HFFc6 (cell line): ENCODE data around the gene SLC39A10. TPM values are rescaled to one million over a fixed set of nuclear protein-coding genes. Genes with fewer than 3 reads are reported as not detected.

Source experiments
- DNase-seq: peaks from one replicate; pipeline ENCODE4 v3.0.0-alpha.2; 2018
- H3K27ac Mint-ChIP-seq: 2 replicates; pipeline ENCODE4 v1.8.0; 2020; ENCODE audit warnings: mild to moderate bottlenecking, mixed read lengths
- H3K27me3 Mint-ChIP-seq: 2 replicates; pipeline ENCODE4 v1.8.0; 2021; ENCODE audit warnings: mild to moderate bottlenecking, moderate library complexity, mixed read lengths; ENCODE audit not compliant: insufficient read depth
- H3K36me3 Mint-ChIP-seq: 2 replicates; pipeline ENCODE4 v1.8.0; 2021; ENCODE audit warnings: low read depth, mixed read lengths
- H3K4me1 Mint-ChIP-seq: 2 replicates; pipeline ENCODE4 v1.8.0; 2020; ENCODE audit warnings: low read depth, mixed read lengths
- H3K4me3 Mint-ChIP-seq: 2 replicates; pipeline ENCODE4 v1.8.0; 2020; ENCODE audit warnings: mild to moderate bottlenecking, moderate library complexity, mixed read lengths
- H3K9me3 Mint-ChIP-seq: 2 replicates; pipeline ENCODE4 v1.8.0; 2020; ENCODE audit warnings: mild to moderate bottlenecking, mixed read lengths
- total RNA-seq, 6 experiments: library from RNA; stranded (reverse); fragmentation: NEBNext Ultra II Directional; extraction: Animal tissue kit (Norgen Biotek cat#: 25700); gene quantifications; 2 replicates in 1 of 6; 3 replicates in 5 of 6; pipeline ENCODE4 v1.2.3, GENCODE V29; 2021
- TF ChIP-seq, protein P1 (sequence below): fragments of 200-600 bp; sonication (generic); IDR thresholded peaks from 2 replicates; pipeline ENCODE4 v1.5.0; 2021; ENCODE audit warnings: antibody characterized with exemption, mild to moderate bottlenecking

SLC39A10 gene
- total RNA-seq, 6 experiments from 2014 or later = 24.8 to 30.4 (median 27.7) TPM

DNA sequence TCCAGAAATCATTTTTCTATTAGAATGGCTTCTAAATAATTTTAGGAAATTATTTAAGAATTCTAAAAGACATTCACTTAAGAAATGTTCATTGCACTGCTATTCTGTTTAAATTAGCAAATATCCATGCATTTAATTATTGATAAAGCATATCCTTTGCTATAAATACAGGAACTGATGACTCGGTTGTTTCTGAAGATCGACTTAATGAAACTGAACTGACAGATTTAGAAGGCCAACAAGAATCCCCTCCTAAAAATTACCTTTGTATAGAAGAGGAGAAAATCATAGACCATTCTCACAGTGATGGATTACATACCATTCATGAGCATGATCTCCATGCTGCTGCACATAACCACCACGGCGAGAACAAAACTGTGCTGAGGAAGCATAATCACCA, 59.4 kb downstream of the SLC39A10 start:
- no peaks in the 10 kb centered on the region for H3K9me3 Mint-ChIP-seq
- no peak for DNase-seq
- H3K27ac Mint-ChIP-seq = no peak overlapping the region
- H3K4me1 Mint-ChIP-seq = peaks cover 12% of the 10 kb centered on the region
- H3K36me3 Mint-ChIP-seq = peaks cover 20% of the 10 kb centered on the region
- H3K4me3 Mint-ChIP-seq = no peak overlapping the region
- no peaks in the 10 kb centered on the region; the same call in 1 of the 2 replicates for H3K27me3 Mint-ChIP-seq
- TF ChIP-seq, protein P1, sequence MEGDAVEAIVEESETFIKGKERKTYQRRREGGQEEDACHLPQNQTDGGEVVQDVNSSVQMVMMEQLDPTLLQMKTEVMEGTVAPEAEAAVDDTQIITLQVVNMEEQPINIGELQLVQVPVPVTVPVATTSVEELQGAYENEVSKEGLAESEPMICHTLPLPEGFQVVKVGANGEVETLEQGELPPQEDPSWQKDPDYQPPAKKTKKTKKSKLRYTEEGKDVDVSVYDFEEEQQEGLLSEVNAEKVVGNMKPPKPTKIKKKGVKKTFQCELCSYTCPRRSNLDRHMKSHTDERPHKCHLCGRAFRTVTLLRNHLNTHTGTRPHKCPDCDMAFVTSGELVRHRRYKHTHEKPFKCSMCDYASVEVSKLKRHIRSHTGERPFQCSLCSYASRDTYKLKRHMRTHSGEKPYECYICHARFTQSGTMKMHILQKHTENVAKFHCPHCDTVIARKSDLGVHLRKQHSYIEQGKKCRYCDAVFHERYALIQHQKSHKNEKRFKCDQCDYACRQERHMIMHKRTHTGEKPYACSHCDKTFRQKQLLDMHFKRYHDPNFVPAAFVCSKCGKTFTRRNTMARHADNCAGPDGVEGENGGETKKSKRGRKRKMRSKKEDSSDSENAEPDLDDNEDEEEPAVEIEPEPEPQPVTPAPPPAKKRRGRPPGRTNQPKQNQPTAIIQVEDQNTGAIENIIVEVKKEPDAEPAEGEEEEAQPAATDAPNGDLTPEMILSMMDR = no peak

DNA sequence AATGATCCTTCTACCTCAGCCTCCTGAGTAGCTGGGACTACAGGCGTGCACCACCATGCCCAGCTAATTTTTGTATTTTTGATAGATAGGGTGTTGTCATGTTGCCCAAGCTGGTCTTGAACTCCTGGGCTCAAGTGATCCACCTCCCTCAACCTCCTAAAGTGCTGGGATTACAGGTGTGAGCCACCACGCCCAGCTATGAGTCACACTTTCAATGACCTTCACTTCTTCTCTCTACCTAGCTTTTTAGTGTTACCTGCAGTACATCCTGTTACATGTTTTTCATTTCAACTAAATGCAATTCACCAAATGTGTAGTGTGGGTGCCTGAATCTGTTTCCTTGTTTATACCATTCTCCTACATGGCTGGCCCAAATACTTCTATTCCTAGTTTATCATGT, 64.0 kb downstream of the SLC39A10 start:
- TF ChIP-seq, protein P1 = no peak
- peaks cover 5% of the 10 kb centered on the region; the same call in 1 of the 2 replicates for H3K36me3 Mint-ChIP-seq
- no peak for DNase-seq
- H3K4me3 Mint-ChIP-seq = no peak overlapping the region
- H3K27me3 Mint-ChIP-seq = no peaks in the 10 kb centered on the region
- no peak overlapping the region for H3K27ac Mint-ChIP-seq
- no peaks in the 10 kb centered on the region for H3K9me3 Mint-ChIP-seq
- H3K4me1 Mint-ChIP-seq = no peaks in the 10 kb centered on the region

DNA sequence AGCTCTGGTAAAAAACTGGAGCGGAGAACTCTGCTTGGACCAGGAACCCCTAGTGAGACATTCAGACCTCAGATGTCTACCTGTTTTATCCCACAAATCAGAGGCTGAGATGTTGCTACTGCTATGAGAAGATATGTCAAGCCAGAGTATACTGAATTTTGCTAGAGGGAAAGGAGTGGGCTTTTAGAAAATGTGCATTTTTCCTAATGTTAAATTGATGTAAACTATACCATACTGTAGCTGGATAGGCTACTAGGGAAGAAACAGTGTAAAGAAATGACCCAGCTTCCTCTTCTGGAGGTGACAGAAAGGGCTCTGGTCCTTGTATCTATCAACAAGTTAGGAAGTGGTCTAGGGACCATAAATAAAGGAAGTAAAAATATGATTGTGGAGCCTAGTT, 65.0 kb downstream of the SLC39A10 start:
- Mint-ChIP-seq H3K4me3 (no peak overlapping the region), H3K36me3 (0 out of 2 replicates have a peak, but pooled peaks cover under 1% of the 10 kb centered on the region), H3K4me1 (no peaks in the 10 kb centered on the region), H3K9me3 (no peaks in the 10 kb centered on the region), H3K27me3 (no peaks in the 10 kb centered on the region), H3K27ac (no peak overlapping the region)
- TF ChIP-seq, protein P1 = no peak
- DNase-seq = no peak

DNA sequence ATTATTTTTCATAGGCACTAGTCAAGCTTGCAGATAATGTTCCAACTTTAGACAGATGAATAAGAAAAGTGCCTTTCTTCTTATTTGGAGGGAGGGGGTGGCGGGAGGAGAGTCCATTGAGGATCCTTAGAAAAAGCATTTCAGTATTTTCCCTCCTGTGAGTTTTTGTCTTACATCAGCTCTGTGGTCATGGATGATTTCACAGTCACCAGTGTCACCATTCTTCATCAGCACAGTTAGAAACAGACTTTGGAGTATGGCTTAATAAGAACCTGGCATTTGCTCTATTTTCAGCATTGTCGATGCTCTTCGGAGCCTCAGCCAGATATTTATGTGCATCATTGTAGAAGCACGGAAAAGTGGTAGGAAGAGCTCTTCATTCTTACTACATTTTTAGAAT, 70.1 kb downstream of the SLC39A10 start:
- Mint-ChIP-seq H3K9me3 (no peaks in the 10 kb centered on the region), H3K4me1 (no peaks in the 10 kb centered on the region), H3K36me3 (peaks cover 22% of the 10 kb centered on the region), H3K27me3 (peaks cover 4% of the 10 kb centered on the region; the same call in 1 of the 2 replicates), H3K27ac (no peak overlapping the region), H3K4me3 (no peak overlapping the region)
- DNase-seq = no peak
- TF ChIP-seq, protein P1 = no peak

DNA sequence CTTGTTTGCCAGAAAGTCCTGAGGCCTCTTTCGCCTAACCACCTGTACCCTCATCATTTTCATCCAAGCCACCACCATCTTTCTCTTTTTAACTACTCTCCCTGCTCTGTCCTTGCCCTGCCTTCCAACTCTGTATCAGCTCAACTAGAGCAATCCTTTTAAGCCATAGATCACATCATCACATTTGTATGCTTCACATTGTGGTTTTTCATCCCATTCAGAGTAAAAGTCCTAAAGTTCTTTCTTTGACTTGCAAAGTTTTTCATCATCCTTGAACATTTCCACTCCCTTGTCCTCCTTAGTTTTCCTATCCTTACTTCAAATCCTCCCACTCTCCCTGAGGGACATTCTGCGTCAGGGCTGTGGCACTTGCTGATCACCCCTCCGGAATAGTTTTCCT, 73.9 kb downstream of the SLC39A10 start:
- Mint-ChIP-seq H3K4me3 (no peak overlapping the region), H3K36me3 (peaks cover 31% of the 10 kb centered on the region), H3K9me3 (no peaks in the 10 kb centered on the region), H3K27me3 (peaks cover 6% of the 10 kb centered on the region; the same call in 1 of the 2 replicates), H3K27ac (no peak overlapping the region), H3K4me1 (peaks cover 15% of the 10 kb centered on the region)
- no peak for DNase-seq
- TF ChIP-seq, protein P1 = no peak

DNA sequence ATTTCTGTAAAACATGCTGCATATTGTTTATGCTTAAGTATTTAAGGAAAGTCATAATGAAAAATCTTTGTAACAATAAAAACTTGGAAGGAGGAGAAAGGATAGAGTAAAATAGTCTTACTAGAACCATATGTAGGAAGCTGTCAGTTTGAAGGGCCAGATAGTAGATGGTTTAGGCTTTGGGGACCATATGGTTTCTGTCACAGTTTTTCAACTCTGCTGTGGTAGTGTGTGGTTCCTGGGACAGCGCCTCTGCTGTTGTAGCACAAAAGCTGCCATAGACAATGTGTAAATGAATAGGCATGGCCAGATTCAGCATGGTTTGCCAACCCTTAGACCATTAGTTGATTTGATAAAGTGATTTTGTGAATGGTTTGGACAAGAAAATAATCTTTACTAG, 75.5 kb downstream of the SLC39A10 start:
- Mint-ChIP-seq H3K27ac (no peak overlapping the region), H3K4me1 (peaks cover 28% of the 10 kb centered on the region), H3K4me3 (no peak overlapping the region), H3K9me3 (no peaks in the 10 kb centered on the region), H3K36me3 (peaks cover 36% of the 10 kb centered on the region), H3K27me3 (peaks cover 6% of the 10 kb centered on the region; the same call in 1 of the 2 replicates)
- TF ChIP-seq, protein P1 = no peak
- no peak for DNase-seq
